Subcutaneous abdominal adipose tissue (tissue), 5 donors: Measurements from ENCODE around the gene CSF2.

Experiments used
- H3K27ac ChIP-seq: one replicate; pipeline ENCODE4 v1.7.0; 2013; ENCODE audit warnings: low read depth, mild to moderate bottlenecking, inconsistent platforms, low read length, moderate library complexity
- H3K27me3 ChIP-seq, 5 donors: one replicate each; pipeline ENCODE4 v1.7.0; 2013; ENCODE audit warnings: low read length in 5 of 5, inconsistent platforms in 1 of 5; ENCODE audit not compliant: control insufficient read depth in 5 of 5, insufficient read depth in 4 of 5
- H3K36me3 ChIP-seq, 5 donors: one replicate each; pipeline ENCODE4 v1.7.0; 2013; ENCODE audit warnings: low read length in 5 of 5; ENCODE audit not compliant: control insufficient read depth in 5 of 5, insufficient read depth in 5 of 5
- H3K4me1 ChIP-seq, 5 donors: one replicate each; pipeline ENCODE4 v1.7.0; 2013; ENCODE audit warnings: low read length in 5 of 5, mild to moderate bottlenecking in 3 of 5, moderate library complexity in 1 of 5; ENCODE audit not compliant: control insufficient read depth in 5 of 5, insufficient read depth in 5 of 5
- H3K4me3 ChIP-seq, 5 donors: one replicate each; pipeline ENCODE4 v1.7.0; 2013; ENCODE audit warnings: low read length in 5 of 5, low read depth in 1 of 5
- H3K9ac ChIP-seq, 5 donors: one replicate each; pipeline ENCODE4 v1.7.0; 2013; ENCODE audit warnings: low read length in 5 of 5, mild to moderate bottlenecking in 4 of 5, moderate library complexity in 3 of 5
- H3K9me3 ChIP-seq, 5 donors: one replicate each; pipeline ENCODE4 v1.7.0; 2013; ENCODE audit warnings: low read length in 5 of 5; ENCODE audit not compliant: control insufficient read depth in 5 of 5
- donor health status: healthy.
- donor health status: healthy.
- donor health status: healthy.
- donor health status: healthy.
- donor health status: healthy.

The CSF2 gene

GRCh38 chr5:132073231-132074013 is at the start of gene CSF2:
TSS of gene CSF2 (plus strand) at chr5:132073789. CDS start at chr5:132073824, 35 bp downstream.
- peaks cover 0 to 18% (median 6%) of the 10 kb centered on the region in 5 donors for H3K4me1 ChIP-seq
- no peak within 1 kb of the TSS for H3K4me3 ChIP-seq
- H3K27ac ChIP-seq, result no peak within 1 kb of the TSS
- no peaks in the 10 kb centered on the region for H3K9me3 ChIP-seq
- H3K9ac ChIP-seq, result no peak within 1 kb of the TSS
- H3K36me3 ChIP-seq, result no peaks in the 10 kb centered on the region
- H3K27me3 ChIP-seq, result no peaks in the 10 kb centered on the region

DNA sequence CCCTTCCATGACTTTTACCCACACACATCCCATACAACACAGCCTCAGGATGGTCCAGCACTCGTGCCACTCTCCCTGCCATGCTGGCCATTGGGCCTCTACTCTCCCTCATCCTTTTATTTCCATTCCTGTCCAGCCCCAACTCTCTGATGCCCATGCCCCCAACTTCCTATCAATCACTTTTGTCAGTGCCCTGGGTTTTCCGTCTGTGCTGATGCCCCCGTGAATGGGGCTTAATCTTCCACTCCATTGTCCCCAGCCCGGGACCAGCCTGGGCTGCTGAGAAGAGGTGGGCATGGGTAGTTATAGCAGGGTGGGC is 49.5 kb upstream of the CSF2 start:
- no peaks in the 10 kb centered on the region for H3K4me1 ChIP-seq
- peaks cover 0 to 9% (median 6%) of the 10 kb centered on the region in 5 donors for H3K27me3 ChIP-seq
- H3K4me3 ChIP-seq, result no peak overlapping the region
- no peaks in the 10 kb centered on the region for H3K9me3 ChIP-seq
- no peak overlapping the region for H3K9ac ChIP-seq
- H3K27ac ChIP-seq, result no peak overlapping the region
- no peaks in the 10 kb centered on the region for H3K36me3 ChIP-seq

- H3K9me3 ChIP-seq, result no peaks in the 10 kb centered on the region
- H3K27ac ChIP-seq, result no peak overlapping the region
These were observed 48.7 kb upstream of the CSF2 start for GRCh38 chr5:132024789-132025402.

DNA sequence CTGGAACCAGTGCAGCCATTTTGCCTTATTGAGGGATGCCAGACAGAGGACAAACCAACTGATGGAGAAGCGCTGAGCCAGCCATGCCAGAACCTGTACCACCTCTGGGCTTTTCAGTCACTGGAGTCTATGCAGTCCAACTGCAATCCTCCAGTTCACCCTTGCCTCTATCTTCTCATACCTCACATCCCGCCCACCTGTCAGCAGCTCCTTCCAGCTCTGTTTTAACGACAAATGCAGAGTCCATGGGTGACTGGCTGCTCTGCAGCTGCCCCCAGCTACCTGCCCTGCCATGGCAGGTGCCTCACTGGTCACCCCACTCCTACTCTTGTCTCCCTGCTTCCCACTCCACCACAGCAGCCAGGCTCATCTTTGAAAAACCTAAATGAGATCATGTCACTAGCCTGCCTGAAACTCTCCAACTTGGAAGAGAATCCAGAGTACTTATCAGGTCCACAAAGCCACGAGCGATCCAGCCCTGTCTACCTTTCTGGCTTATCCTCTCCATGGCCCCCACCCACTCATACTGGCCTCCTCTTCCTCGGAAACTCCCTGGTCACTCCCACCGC is 48.1 kb upstream of the CSF2 start:
- Histone ChIP-seq H3K36me3 (no peaks in the 10 kb centered on the region), H3K27ac (no peak overlapping the region), H3K4me1 (no peaks in the 10 kb centered on the region), H3K4me3 (no peak overlapping the region), H3K9ac (no peak overlapping the region), H3K9me3 (no peaks in the 10 kb centered on the region), H3K27me3 (peaks cover 0 to 9% (median 7%) of the 10 kb centered on the region in 5 donors)

More at GRCh38 chr5:132024789-132025402, 48.7 kb upstream of the CSF2 start:
- Histone ChIP-seq H3K36me3 (no peaks in the 10 kb centered on the region), H3K27me3 (peaks cover 0 to 9% (median 6%) of the 10 kb centered on the region in 5 donors), H3K4me3 (no peak overlapping the region), H3K4me1 (no peaks in the 10 kb centered on the region), H3K9ac (no peak overlapping the region)

- Histone ChIP-seq H3K36me3 (no peaks in the 10 kb centered on the region), H3K4me3 (no peak overlapping the region), H3K9me3 (no peaks in the 10 kb centered on the region), H3K9ac (no peak overlapping the region), H3K27me3 (peaks cover 0 to 9% (median 7%) of the 10 kb centered on the region in 5 donors), H3K4me1 (no peaks in the 10 kb centered on the region), H3K27ac (no peak overlapping the region)
These were observed 47.0 kb upstream of the CSF2 start for GRCh38 chr5:132026516-132027008.

- no peaks in the 10 kb centered on the region for H3K9me3 ChIP-seq
- H3K27me3 ChIP-seq, result peaks cover 0 to 9% (median 7%) of the 10 kb centered on the region in 5 donors
- H3K4me3 ChIP-seq, result no peak overlapping the region
- H3K4me1 ChIP-seq, result no peaks in the 10 kb centered on the region
- H3K36me3 ChIP-seq, result no peaks in the 10 kb centered on the region
- H3K9ac ChIP-seq, result no peak overlapping the region
- no peak overlapping the region for H3K27ac ChIP-seq
These were observed 46.6 kb upstream of the CSF2 start for GRCh38 chr5:132027027-132027426.

DNA sequence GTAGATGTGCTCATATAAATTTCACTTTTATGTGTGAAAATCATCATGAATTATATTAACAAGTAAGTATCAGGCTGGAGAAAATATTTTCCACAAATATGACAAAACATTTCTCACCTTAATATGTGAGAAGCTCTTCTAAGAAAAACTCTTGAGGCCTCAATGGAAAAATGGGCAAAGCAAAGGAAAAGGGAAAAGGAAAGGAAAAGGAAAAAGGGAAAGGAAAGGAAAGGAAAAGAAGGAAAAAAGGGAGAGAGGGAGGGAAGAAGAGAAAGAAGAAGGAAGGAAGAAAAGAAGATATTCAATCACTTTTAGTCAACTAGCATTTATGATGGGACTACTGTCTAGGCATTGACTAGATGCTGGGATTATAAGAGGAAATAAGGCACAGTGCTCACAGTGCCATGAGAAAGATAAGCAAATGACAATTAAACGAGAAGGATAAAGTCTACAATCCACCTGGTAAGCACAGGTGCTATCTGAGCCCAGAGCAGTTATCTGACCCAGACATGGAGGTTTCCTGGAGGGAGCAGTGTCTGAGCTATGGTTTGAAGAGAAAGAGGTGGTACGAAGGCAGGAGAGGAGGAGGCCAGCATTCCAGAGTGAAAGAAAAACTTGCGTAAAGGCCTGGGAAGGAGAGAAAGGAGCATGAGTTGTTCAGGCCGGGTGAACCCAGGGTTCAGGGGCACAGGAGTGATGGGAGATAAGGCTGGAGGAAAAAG is 43.8 kb upstream of the CSF2 start:
- H3K9me3 ChIP-seq, result peaks cover 0 to 7% (median 0%) of the 10 kb centered on the region in 5 donors
- no peaks in the 10 kb centered on the region for H3K36me3 ChIP-seq
- H3K27me3 ChIP-seq, result peaks cover 0 to 9% (median 2%) of the 10 kb centered on the region in 5 donors
- no peak overlapping the region for H3K4me3 ChIP-seq
- H3K9ac ChIP-seq, result no peak overlapping the region
- H3K27ac ChIP-seq, result no peak overlapping the region
- no peaks in the 10 kb centered on the region for H3K4me1 ChIP-seq

DNA sequence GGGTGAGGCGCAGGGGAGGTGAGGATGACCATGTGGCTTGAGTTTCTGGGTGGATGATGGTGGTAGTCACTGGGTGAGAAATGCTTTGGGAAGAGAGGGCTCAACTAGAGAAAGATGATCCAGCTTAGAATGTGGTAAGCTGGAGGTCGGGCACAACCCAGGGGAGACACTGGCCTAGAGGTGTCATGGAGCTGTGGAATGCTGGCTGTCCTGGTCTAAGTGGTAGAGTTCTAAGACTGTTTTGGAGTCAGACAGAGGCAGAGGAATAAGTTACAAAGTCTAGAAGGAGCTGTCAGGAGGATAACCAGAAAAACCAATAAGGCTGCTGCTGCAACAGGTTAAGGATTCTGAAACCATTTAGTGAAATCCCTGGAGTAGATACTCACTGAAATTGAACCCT is 43.0 kb upstream of the CSF2 start:
- H3K9ac ChIP-seq, result no peak overlapping the region
- no peaks in the 10 kb centered on the region for H3K36me3 ChIP-seq
- H3K9me3 ChIP-seq, result peaks cover 0 to 7% (median 0%) of the 10 kb centered on the region in 5 donors
- H3K27ac ChIP-seq, result no peak overlapping the region
- no peaks in the 10 kb centered on the region for H3K4me1 ChIP-seq
- peaks cover 0 to 9% (median 0%) of the 10 kb centered on the region in 5 donors for H3K27me3 ChIP-seq
- no peak overlapping the region for H3K4me3 ChIP-seq

GRCh38 chr5:132032196-132032595 is 41.4 kb upstream of the CSF2 start:
- H3K4me1 ChIP-seq, result no peaks in the 10 kb centered on the region
- no peaks in the 10 kb centered on the region for H3K36me3 ChIP-seq
- no peak overlapping the region for H3K4me3 ChIP-seq
- no peak overlapping the region for H3K27ac ChIP-seq
- H3K27me3 ChIP-seq, result peaks cover 0 to 6% (median 0%) of the 10 kb centered on the region in 5 donors
- no peak overlapping the region for H3K9ac ChIP-seq
- H3K9me3 ChIP-seq, result peaks cover 0 to 7% (median 0%) of the 10 kb centered on the region in 5 donors
